NB4 (cell line): ENCODE results near the gene FTO.

ENCODE experiments used
- DNase-seq: peaks from one replicate; pipeline ENCODE4 v3.0.0; 2010; ENCODE audit warnings: low read depth
- H3K4me3 ChIP-seq: one replicate; pipeline ENCODE4 v1.5.1; 2011; ENCODE audit warnings: mild to moderate bottlenecking, low read depth, low read length, moderate library complexity
- CTCF ChIP-seq: IDR thresholded peaks from one replicate; pipeline ENCODE4 v1.5.1; 2012; ENCODE audit warnings: low read depth, low read length
- MYC ChIP-seq: IDR thresholded peaks from 2 replicates; pipeline ENCODE4 v1.6.1; 2011; ENCODE audit warnings: low read depth, low read length
- POLR2A ChIP-seq: IDR thresholded peaks from 2 replicates; pipeline ENCODE4 v1.6.1; 2011; ENCODE audit warnings: mild to moderate bottlenecking; ENCODE audit not compliant: insufficient read length; ENCODE audit errors: extremely low read depth
- TF ChIP-seq, protein P1 (sequence below): IDR thresholded peaks from 2 replicates; pipeline ENCODE4 v1.6.1; 2011; ENCODE audit warnings: low read depth, low read length

Gene FTO

DNA sequence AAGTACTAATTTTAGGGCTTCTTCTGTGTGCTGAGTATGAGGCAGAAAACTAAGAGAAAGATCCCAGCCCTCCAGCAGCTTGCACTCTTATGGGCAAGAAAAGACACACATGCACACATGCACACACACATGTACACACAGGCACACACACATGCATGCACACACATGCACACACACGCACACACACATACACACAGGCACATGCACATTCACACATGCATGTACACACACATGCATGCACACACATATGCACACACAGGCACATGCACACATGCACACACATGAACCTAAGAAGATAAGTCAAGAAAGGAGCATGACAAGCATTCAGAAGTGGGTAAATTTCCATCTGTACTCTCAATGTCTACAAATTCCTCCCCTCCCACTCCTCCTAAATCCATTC, 452.4 kb downstream of the FTO start:
- H3K4me3 ChIP-seq: no peak overlapping the region
- no peak for DNase-seq
- TF ChIP-seq POLR2A: no peak
- no peak for TF ChIP-seq MYC
- TF ChIP-seq, protein P1, sequence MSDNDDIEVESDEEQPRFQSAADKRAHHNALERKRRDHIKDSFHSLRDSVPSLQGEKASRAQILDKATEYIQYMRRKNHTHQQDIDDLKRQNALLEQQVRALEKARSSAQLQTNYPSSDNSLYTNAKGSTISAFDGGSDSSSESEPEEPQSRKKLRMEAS: no peak
- TF ChIP-seq CTCF: no peak

GRCh38 chr16:54158986-54159385, 455.0 kb downstream of the FTO start:
- H3K4me3 ChIP-seq: no peak overlapping the region
- TF ChIP-seq, protein P1: no peak
- no peak for TF ChIP-seq CTCF
- TF ChIP-seq MYC: no peak
- TF ChIP-seq POLR2A: no peak
- no peak for DNase-seq

DNA sequence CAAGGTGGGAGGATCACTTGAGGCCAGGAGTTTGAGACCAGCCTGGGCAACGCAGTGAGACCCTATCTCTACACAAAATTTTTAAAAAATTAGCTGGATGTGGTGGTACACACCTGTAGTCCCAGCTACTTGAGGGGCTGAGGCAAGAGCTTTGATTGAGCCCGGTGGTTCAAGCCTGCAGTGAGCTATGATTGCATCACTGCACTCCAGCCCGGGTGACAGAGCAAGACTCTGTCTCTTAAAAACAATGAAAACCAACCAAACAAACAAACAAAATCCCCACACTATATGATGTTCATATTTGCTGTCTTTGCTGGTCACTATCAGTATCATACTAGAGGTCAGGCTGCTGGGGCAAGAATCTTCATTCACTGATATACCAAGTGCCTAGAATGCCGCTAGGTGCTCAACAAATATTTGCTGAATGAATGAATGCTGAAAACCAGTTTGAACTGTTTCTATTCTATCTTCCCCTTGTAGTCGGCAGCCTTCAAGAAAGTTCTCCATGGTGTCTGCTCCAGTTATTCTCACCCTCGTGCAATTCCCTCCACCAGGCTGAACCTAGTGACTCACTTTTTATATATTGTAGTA, 455.6 kb downstream of the FTO start:
- DNase-seq: no peak
- TF ChIP-seq, protein P1: no peak
- TF ChIP-seq POLR2A (no peak), MYC (no peak), CTCF (no peak)
- H3K4me3 ChIP-seq: no peak overlapping the region

DNA sequence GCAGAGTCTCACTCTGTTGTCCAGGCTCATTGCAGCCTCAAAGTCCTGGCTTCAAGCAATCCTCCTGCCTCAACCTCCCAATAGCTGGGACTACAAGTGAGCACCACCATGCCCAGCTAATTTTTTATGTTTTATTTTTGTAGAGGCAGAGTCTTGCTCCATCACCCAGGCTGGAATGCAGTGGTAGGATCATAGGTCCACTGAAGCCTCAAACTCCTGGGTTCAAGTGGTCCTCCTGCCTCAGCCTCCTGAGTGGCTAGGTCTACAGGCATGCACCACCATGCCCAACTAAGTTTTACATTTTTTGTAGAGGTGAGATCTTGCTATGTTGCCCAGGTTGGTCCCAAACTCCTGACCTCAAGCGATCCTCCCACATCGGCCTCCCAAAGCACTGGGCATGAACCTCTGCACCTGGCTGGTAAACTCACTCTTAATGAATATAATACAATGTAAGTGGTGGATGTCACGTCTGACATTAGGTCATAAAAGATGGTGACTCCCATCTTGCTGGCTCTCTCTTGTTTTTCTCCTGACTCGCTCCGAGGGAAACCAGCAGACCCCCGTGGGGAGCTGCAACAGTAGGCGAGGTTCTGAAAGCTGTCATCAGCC, 456.4 kb downstream of the FTO start:
- no peak for DNase-seq
- TF ChIP-seq MYC (no peak), CTCF (no peak), POLR2A (no peak)
- TF ChIP-seq, protein P1: no peak
- H3K4me3 ChIP-seq: no peak overlapping the region

DNA sequence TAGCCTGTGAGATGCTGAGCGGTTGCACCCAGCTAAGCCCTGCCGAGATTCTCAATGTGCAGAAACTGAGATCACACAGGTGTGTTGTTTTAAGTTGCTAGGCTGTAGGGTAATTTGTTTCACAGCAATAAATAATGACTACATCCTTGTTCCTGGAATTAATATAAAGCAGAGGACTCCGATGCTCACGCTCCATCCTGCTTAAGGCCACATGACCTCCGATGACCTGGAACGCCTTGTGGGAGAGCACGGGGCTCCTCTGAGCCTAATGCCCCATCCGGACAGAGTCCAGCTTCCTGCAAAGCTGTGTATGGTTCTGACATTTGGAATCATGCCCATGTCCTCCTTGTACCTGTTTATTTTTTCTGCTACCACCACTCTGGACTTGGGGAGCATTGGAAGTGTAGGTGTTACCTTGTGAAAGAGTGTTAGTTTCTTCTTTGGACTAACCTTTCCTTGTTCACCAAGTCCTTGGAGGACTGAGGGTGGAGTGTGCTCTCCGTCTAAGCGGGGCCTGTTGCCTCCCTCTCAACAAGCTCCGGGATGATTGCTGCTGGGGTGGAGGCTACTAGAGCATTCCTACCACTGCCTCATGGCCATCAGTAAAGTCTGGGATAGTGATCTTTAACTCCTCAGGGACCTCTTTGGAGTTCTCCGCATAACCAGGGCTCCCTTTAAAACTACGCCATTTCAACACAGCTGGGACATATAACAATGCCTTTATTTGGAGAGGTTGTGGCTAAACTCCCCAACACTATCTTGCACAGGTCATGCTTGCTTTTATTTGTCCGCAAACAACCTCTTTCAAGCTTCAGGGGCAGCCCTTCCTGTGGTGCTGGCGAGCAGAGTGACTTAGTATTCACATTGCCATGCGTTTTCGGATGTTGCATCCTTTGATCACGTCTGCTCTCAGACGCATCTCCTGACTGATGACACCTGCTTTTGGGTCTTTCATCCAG, 457.3 kb downstream of the FTO start:
- TF ChIP-seq, protein P1: no peak
- TF ChIP-seq POLR2A (no peak), CTCF (no peak), MYC (no peak)
- no peak for DNase-seq
- H3K4me3 ChIP-seq: no peak overlapping the region
